Measurements from ENCODE around the gene TCF7L2. TPM values are rescaled to one million over a fixed set of nuclear protein-coding genes. Genes with fewer than 3 reads are reported as not detected.
A peak's percentile ranks its signal among the peaks of the same experiment; 100 is the strongest.

Gene TCF7L2
- total RNA-seq, 1 experiment from 2014 or later, result 16.1 TPM

- no peaks in the 10 kb centered on the region for H3K27me3 ChIP-seq (ENCODE audit: low read length)
- peak overlapping the region; percentile 79 for H3K4me2 ChIP-seq (ENCODE audit: low read length)
- intact Hi-C loops (cut with micrococcal nuclease), result no loop called here
- no TSS peak for BruUV-seq (replicated peaks)
- peaks cover 12% of the 10 kb centered on the region for H3K4me1 ChIP-seq (ENCODE audit: insufficient read depth, low read length)
- no peaks in the 10 kb centered on the region for H3K9me2 ChIP-seq (replicated peaks; ENCODE audit: low read length)
- ChIA-PET CTCF (no interaction called here), POLR2A (ENCODE audit: unreplicated experiment) (interaction anchor here (0.6 kb wide), 1 partner anchor 68 kb away, joined by 3 read pairs; no protein-coding TSS in a partner anchor)
- peak; percentile 8 for ATAC-seq
- H3K9ac ChIP-seq (ENCODE audit: low read length), result peak overlapping the region; percentile 41
- H2AFZ ChIP-seq (ENCODE audit: low read length), result peak overlapping the region; percentile 61; the same call in 1 of the 2 replicates
- H3K27ac ChIP-seq (ENCODE audit: low read length), result peak overlapping the region; percentile 32; the same call in 1 of the 2 replicates
- peak overlapping the region; percentile 63 for H3K4me3 ChIP-seq (ENCODE audit: low read length)
- H3K9me3 ChIP-seq (ENCODE audit: low read length), result no peaks in the 10 kb centered on the region
- H3K36me3 ChIP-seq (ENCODE audit: low read depth, low read length), result peaks cover 11% of the 10 kb centered on the region
- 0 out of 2 replicates have a peak, but pooled peaks cover 6% of the 10 kb centered on the region for H4K20me1 ChIP-seq (ENCODE audit: low read length)
- H3F3A ChIP-seq (ENCODE audit: low read length, unreplicated experiment), result no peaks in the 10 kb centered on the region
- peaks cover 37% of the 10 kb centered on the region for H3K79me2 ChIP-seq (ENCODE audit: low read length)
- TF ChIP-seq EZH2phosphoT487 (IDR thresholded peaks at IDR 0.05; ENCODE audit: borderline replicate concordance, low read length) (no peak), CTCF (conservative IDR thresholded peaks at IDR 0.05; ENCODE audit: low read depth, low read length) (no peak), EZH2 (IDR thresholded peaks at IDR 0.05; ENCODE audit: low read length, unreplicated experiment) (no peak)
- no peak for DNase-seq
These were observed 764 bp upstream of the TCF7L2 start for GRCh38 chr10:112949143-112949823.

- peaks cover 20% of the 10 kb centered on the region for H3K4me1 ChIP-seq (ENCODE audit: insufficient read depth, low read length)
- POLR2A ChIA-PET (ENCODE audit: unreplicated experiment), result interaction anchor here (0.6 to 0.8 kb wide), 2 partner anchors 280 to 1151 kb away, joined by 4 to 6 read pairs; no protein-coding TSS in a partner anchor
- intact Hi-C loops (cut with micrococcal nuclease), result loop anchor here (1.0 to 10.0 kb wide), 7 partner anchors 36 to 474 kb away; no protein-coding TSS in a partner anchor
- H3K9me2 ChIP-seq (replicated peaks; ENCODE audit: low read length), result no peaks in the 10 kb centered on the region
- no peaks in the 10 kb centered on the region for H3F3A ChIP-seq (ENCODE audit: low read length, unreplicated experiment)
- TF ChIP-seq EZH2 (IDR thresholded peaks at IDR 0.05; ENCODE audit: low read length, unreplicated experiment), result no peak
- no peak for TF ChIP-seq CTCF (conservative IDR thresholded peaks at IDR 0.05; ENCODE audit: low read depth, low read length)
- no peak for TF ChIP-seq EZH2phosphoT487 (IDR thresholded peaks at IDR 0.05; ENCODE audit: borderline replicate concordance, low read length)
- H3K9me3 ChIP-seq (ENCODE audit: low read length), result no peaks in the 10 kb centered on the region
- BruUV-seq (replicated peaks), result TSS peak; percentile 10
- peaks cover 53% of the 10 kb centered on the region for H3K79me2 ChIP-seq (ENCODE audit: low read length)
- peak; percentile 34 for DNase-seq
- ATAC-seq, result no peak
- 0 out of 2 replicates have a peak, but pooled peaks cover 9% of the 10 kb centered on the region for H4K20me1 ChIP-seq (ENCODE audit: low read length)
- peak overlapping the region; percentile 98 for H3K9ac ChIP-seq (ENCODE audit: low read length)
- CTCF ChIA-PET, result no interaction called here
- peak overlapping the region; percentile 95 for H3K4me3 ChIP-seq (ENCODE audit: low read length)
- no peaks in the 10 kb centered on the region for H3K27me3 ChIP-seq (ENCODE audit: low read length)
- H3K36me3 ChIP-seq (ENCODE audit: low read depth, low read length), result peaks cover 11% of the 10 kb centered on the region
- peak overlapping the region; percentile 72 for H3K27ac ChIP-seq (ENCODE audit: low read length)
- H2AFZ ChIP-seq (ENCODE audit: low read length), result no peak overlapping the region
- H3K4me2 ChIP-seq (ENCODE audit: low read length), result peak overlapping the region; percentile 86
These were observed 789 bp downstream of the TCF7L2 start for GRCh38 chr10:112950714-112951358.

All from PC-3 (cell line).